ENCODE results near the gene PEAK1. TPM values are rescaled to one million over a fixed set of nuclear protein-coding genes. Genes with fewer than 3 reads are reported as not detected.

Gene PEAK1
- polyA plus RNA-seq, 2 of the 4 experiments (the other 2 are of a cell fraction) = 7.5 to 13.7 TPM

DNA sequence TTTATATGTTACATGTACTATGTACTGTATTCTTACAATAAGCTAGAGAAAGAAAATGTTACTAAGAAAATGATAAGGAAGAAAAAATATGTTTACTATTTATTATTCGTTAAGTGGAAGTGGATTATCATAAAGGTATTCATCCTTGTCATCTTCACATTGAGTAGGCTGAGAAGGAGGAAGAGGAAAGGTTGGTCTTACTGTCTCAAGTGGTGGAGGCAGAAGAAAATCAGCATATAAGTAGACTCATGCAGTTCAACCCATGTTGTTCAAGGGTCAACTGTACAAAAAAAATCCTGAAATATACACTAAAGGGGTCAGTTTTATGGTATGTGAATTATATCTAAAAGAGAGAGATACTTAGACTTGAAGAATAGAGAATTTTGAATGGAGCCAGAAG, 6.5 kb upstream of the PEAK1 start:
- 80% methylated on average over 1 of the region's 1 CpG for WGBS (ENCODE audit: missing lambda C conversion rate)
- no peaks in the 10 kb centered on the region for H3K9me3 ChIP-seq
- TF ChIP-seq ELK1 (IDR thresholded peaks at IDR 0.05; ENCODE audit: low read depth, low read length) (no peak), POLR2A (IDR thresholded peaks at IDR 0.05; ENCODE audit: low read length) (no peak), KDM1A (IDR thresholded peaks at IDR 0.05; ENCODE audit: low read depth) (no peak)
- FAIRE-seq (no peak), DNase-seq (ENCODE audit: low read depth in 1 of 2, low spot score in 1 of 2) (no peak), ATAC-seq (no peak)
- POLR2A ChIA-PET = no interaction called here
- no peak overlapping the region for H3K27ac ChIP-seq
- peaks cover 11% of the 10 kb centered on the region; the same call in 2 of the 3 replicates for H3K4me1 ChIP-seq
- H3K4me3 ChIP-seq = no peak overlapping the region
- no peak overlapping the region for H3K4me2 ChIP-seq
- CTCF ChIA-PET = interaction anchor here (0.6 to 1.1 kb wide), 2 partner anchors 11 to 68 kb away, joined by 3 to 4 read pairs; no protein-coding TSS in a partner anchor

GRCh38 chr15:77425104-77425503, 5.2 kb upstream of the PEAK1 start:
- WGBS (ENCODE audit: missing lambda C conversion rate) = 84% methylated on average over 3 of the region's 3 CpGs
- FAIRE-seq (no peak), ATAC-seq (no peak), DNase-seq (ENCODE audit: low read depth in 1 of 2, low spot score in 1 of 2) (no peak)
- no peak overlapping the region for H3K4me3 ChIP-seq
- peaks cover 11% of the 10 kb centered on the region; the same call in 2 of the 3 replicates for H3K4me1 ChIP-seq
- no peak overlapping the region for H3K4me2 ChIP-seq
- CTCF ChIA-PET = no interaction called here
- POLR2A ChIA-PET = no interaction called here
- no peak overlapping the region for H3K27ac ChIP-seq
- TF ChIP-seq BHLHE40 (IDR thresholded peaks at IDR 0.05; ENCODE audit: low read depth, low read length) = no peak
- H3K9me3 ChIP-seq = no peaks in the 10 kb centered on the region

DNA sequence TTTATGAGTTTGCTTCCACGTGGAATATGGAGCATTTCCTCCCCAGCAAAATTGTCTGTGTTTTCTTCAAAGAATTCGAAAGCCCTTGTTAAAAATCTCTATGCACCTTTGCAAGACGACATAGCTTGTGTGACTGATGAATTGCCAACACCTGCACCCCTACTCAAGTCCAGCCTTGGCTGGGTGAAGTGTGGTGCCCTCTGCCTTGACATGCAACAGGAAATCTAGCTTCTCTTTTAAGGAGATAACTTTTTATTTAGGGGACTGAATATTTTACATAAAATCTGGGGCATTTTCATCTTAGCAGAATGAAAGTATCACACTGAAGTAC, 1.4 kb upstream of the PEAK1 start:
- ChIA-PET CTCF (interaction anchor here (0.8 to 2.1 kb wide), 5 partner anchors 75 to 385 kb away, joined by 3 to 9 read pairs (median 6); no protein-coding TSS in a partner anchor), POLR2A (interaction anchor here (1.1 to 1.2 kb wide), 3 partner anchors 9 to 122 kb away, joined by 3 to 4 read pairs (median 3); no protein-coding TSS in a partner anchor)
- H3K27ac ChIP-seq = peak overlapping the region; percentile 84 to 93
- WGBS (ENCODE audit: missing lambda C conversion rate) = 2% methylated on average over 3 of the region's 3 CpGs
- H3K4me3 ChIP-seq = peak overlapping the region; percentile 76
- peak overlapping the region; percentile 76 for H3K4me2 ChIP-seq
- H3K9me3 ChIP-seq = no peaks in the 10 kb centered on the region
- ATAC-seq (no peak), DNase-seq (ENCODE audit: low read depth in 1 of 2, low spot score in 1 of 2) (peak; percentile 28 to 31), FAIRE-seq (no peak)
- TF ChIP-seq KDM5A (IDR thresholded peaks at IDR 0.05) = no peak
- TF ChIP-seq CHD2 (IDR thresholded peaks at IDR 0.05; ENCODE audit: low read length, partially characterized antibody) = no peak
- TF ChIP-seq BHLHE40 (IDR thresholded peaks at IDR 0.05; ENCODE audit: low read depth, low read length) = no peak
- TF ChIP-seq, protein P1, sequence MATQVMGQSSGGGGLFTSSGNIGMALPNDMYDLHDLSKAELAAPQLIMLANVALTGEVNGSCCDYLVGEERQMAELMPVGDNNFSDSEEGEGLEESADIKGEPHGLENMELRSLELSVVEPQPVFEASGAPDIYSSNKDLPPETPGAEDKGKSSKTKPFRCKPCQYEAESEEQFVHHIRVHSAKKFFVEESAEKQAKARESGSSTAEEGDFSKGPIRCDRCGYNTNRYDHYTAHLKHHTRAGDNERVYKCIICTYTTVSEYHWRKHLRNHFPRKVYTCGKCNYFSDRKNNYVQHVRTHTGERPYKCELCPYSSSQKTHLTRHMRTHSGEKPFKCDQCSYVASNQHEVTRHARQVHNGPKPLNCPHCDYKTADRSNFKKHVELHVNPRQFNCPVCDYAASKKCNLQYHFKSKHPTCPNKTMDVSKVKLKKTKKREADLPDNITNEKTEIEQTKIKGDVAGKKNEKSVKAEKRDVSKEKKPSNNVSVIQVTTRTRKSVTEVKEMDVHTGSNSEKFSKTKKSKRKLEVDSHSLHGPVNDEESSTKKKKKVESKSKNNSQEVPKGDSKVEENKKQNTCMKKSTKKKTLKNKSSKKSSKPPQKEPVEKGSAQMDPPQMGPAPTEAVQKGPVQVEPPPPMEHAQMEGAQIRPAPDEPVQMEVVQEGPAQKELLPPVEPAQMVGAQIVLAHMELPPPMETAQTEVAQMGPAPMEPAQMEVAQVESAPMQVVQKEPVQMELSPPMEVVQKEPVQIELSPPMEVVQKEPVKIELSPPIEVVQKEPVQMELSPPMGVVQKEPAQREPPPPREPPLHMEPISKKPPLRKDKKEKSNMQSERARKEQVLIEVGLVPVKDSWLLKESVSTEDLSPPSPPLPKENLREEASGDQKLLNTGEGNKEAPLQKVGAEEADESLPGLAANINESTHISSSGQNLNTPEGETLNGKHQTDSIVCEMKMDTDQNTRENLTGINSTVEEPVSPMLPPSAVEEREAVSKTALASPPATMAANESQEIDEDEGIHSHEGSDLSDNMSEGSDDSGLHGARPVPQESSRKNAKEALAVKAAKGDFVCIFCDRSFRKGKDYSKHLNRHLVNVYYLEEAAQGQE (IDR thresholded peaks at IDR 0.05) = no peak
- no peak for TF ChIP-seq HOXB13 (CRISPR knock-in tag; IDR thresholded peaks at IDR 0.05; ENCODE audit: low read depth)
- no peak for TF ChIP-seq HOXA7 (CRISPR knock-in tag; IDR thresholded peaks at IDR 0.05)
- TF ChIP-seq ZFP36 (IDR thresholded peaks at IDR 0.05; ENCODE audit: borderline replicate concordance, partially characterized antibody) = no peak
- peaks cover 29% of the 10 kb centered on the region for H3K4me1 ChIP-seq

DNA sequence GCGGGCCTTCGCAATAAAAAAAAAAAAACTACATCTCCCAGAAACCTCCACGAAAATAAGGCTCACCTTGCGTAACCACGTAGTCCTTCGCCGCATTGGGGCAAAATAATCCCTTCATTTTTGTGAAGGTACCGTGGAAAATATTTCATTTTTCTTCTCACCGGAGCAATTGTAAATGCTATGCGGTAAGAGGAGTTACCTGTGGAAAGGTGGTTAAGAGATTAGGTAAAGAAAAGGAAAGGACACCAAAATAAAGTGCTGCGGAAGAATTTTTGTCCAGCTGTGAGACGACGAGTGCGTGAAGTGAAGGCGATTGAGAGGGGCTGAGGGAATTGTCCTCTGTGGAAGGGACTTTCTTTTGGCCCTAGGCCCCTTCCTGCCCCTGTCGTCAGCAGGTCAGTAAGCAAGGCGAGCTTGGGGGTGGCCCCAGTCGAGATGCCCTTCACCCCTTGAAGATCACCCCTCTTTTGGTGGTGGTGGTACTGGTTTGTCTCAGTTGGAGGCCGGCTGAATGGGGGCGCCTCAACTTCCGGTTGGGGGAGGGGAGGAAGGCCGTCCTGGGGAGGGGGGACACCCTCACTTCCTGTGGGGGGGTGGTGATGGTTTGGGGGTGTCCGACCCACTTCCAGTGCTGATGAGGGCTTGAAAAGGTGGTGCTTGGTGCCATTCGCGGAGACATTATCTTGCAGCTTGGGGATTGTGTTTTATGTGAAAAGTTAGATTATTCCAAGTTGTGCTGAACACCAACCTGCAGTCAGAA, 886 bp upstream of the PEAK1 start, which contains the start of gene HMG20A:
Gene HMG20A (plus strand): TSS at position 279 of the 760 bp plus-strand sequence. CDS start 37,520 bp downstream, outside the sequence.
- peak; percentile 58 to 72 for ATAC-seq
- Histone ChIP-seq H3K27ac (peak within 1 kb of the TSS; percentile 84 to 93), H3K9me3 (no peaks in the 10 kb centered on the region), H3K4me3 (peak within 1 kb of the TSS; percentile 76), H3K4me2 (peak within 1 kb of the TSS; percentile 76), H3K4me1 (peaks cover 29% of the 10 kb centered on the region)
- ChIA-PET POLR2A (interaction anchor here (0.7 to 1.2 kb wide), 3 partner anchors 10 to 114 kb away, joined by 3 to 5 read pairs (median 4); no protein-coding TSS in a partner anchor), CTCF (interaction anchor here (0.7 to 2.1 kb wide), 7 partner anchors 9 to 385 kb away, joined by 3 to 9 read pairs (median 6); no protein-coding TSS in a partner anchor)
- FAIRE-seq = peak; percentile 61
- DNase-seq (ENCODE audit: low read depth in 1 of 2, low spot score in 1 of 2) = peak; percentile 80 to 93
- WGBS (ENCODE audit: missing lambda C conversion rate) = under 1% methylated on average over 25 of the region's 25 CpGs
- TF ChIP-seq, protein P1 (IDR thresholded peaks at IDR 0.05) = peak; percentile 27; the same call in 1 of the 2 replicates
- peak; percentile 80 for TF ChIP-seq CHD2 (IDR thresholded peaks at IDR 0.05; ENCODE audit: low read length, partially characterized antibody)
- 0 out of 2 replicates have a peak, but pooled peaks have one; percentile 63 for TF ChIP-seq HOXB13 (CRISPR knock-in tag; IDR thresholded peaks at IDR 0.05; ENCODE audit: low read depth)
- 0 out of 2 replicates have a peak, but pooled peaks have one; percentile 67 for TF ChIP-seq RARB (CRISPR knock-in tag; IDR thresholded peaks at IDR 0.05)
- no peak for TF ChIP-seq BHLHE40 (IDR thresholded peaks at IDR 0.05; ENCODE audit: low read depth, low read length)
- no peak for TF ChIP-seq ZFP36 (IDR thresholded peaks at IDR 0.05; ENCODE audit: borderline replicate concordance, partially characterized antibody)
- no peak for TF ChIP-seq EHMT2 (IDR thresholded peaks at IDR 0.05; ENCODE audit: low read depth)
- no peak for TF ChIP-seq FOXS1 (CRISPR knock-in tag; IDR thresholded peaks at IDR 0.05)
- TF ChIP-seq, protein P2, sequence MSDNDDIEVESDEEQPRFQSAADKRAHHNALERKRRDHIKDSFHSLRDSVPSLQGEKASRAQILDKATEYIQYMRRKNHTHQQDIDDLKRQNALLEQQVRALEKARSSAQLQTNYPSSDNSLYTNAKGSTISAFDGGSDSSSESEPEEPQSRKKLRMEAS (IDR thresholded peaks at IDR 0.05) = peak; percentile 51; the same call in 1 of the 2 replicates
- no peak for TF ChIP-seq HOXA7 (CRISPR knock-in tag; IDR thresholded peaks at IDR 0.05)
- TF ChIP-seq, protein P3, sequence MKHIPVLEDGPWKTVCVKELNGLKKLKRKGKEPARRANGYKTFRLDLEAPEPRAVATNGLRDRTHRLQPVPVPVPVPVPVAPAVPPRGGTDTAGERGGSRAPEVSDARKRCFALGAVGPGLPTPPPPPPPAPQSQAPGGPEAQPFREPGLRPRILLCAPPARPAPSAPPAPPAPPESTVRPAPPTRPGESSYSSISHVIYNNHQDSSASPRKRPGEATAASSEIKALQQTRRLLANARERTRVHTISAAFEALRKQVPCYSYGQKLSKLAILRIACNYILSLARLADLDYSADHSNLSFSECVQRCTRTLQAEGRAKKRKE (CRISPR knock-in tag; IDR thresholded peaks at IDR 0.05; ENCODE audit: low read depth) = no peak
- TF ChIP-seq EHF (CRISPR knock-in tag; IDR thresholded peaks at IDR 0.05) = peak; percentile 38; the same call in 1 of the 2 replicates
- peak; percentile 66 for TF ChIP-seq POLR2A (IDR thresholded peaks at IDR 0.05; ENCODE audit: low read length)

Data from A549 (cell line).